Smooth muscle cell (in vitro differentiated cells): ENCODE measurements around the gene TNS4. TPM values are rescaled to one million over a fixed set of nuclear protein-coding genes. Genes with fewer than 3 reads are reported as not detected.

ENCODE experiments used
- DNase-seq: peaks from one replicate; lab custom pipeline; 2025; ENCODE audit not compliant: unreplicated experiment; lab: John Stamatoyannopoulos, UW
- H2AFZ ChIP-seq: fragments of 200-600 bp; sonication (generic); 2 replicates; pipeline ENCODE4 v1.6.0; 2016; ENCODE audit warnings: antibody characterized with exemption, low read depth, mild to moderate bottlenecking
- H3F3A ChIP-seq: fragments of 200-600 bp; sonication (generic); 2 replicates; pipeline ENCODE4 v1.6.0; 2017; ENCODE audit warnings: antibody characterized with exemption, low read depth
- H3K27ac ChIP-seq: fragments of 200-600 bp; sonication (generic); 2 replicates; pipeline ENCODE4 v1.5.1; 2016; ENCODE audit warnings: low read depth, mild to moderate bottlenecking
- H3K27me3 ChIP-seq: fragments of 200-600 bp; sonication (generic); 2 replicates; pipeline ENCODE4 v1.6.1; 2016; ENCODE audit warnings: low read depth, mild to moderate bottlenecking
- H3K36me3 ChIP-seq: fragments of 200-600 bp; sonication (generic); 2 replicates; pipeline ENCODE4 v1.5.1; 2016; ENCODE audit warnings: low read depth
- H3K4me1 ChIP-seq: fragments of 200-600 bp; sonication (generic); 2 replicates; pipeline ENCODE4 v1.5.1; 2016; ENCODE audit warnings: low read depth
- H3K4me2 ChIP-seq: fragments of 200-600 bp; sonication (generic); 2 replicates; pipeline ENCODE4 v1.6.0; 2016; ENCODE audit warnings: mild to moderate bottlenecking
- H3K4me3 ChIP-seq: fragments of 200-600 bp; sonication (generic); 2 replicates; pipeline ENCODE4 v1.5.1; 2016; ENCODE audit warnings: mild to moderate bottlenecking
- H3K79me2 ChIP-seq: fragments of 200-600 bp; sonication (generic); 2 replicates; pipeline ENCODE4 v1.6.0; 2016; ENCODE audit warnings: low read depth, mild to moderate bottlenecking
- H3K9ac ChIP-seq: fragments of 200-600 bp; sonication (generic); 2 replicates; pipeline ENCODE4 v1.6.0; 2016; ENCODE audit warnings: low read depth
- H3K9me3 ChIP-seq: fragments of 200-600 bp; sonication (generic); replicated peaks from 2 replicates; pipeline ENCODE4 v1.5.1; 2016; ENCODE audit warnings: low read depth
- H4K20me1 ChIP-seq: fragments of 200-600 bp; sonication (generic); 2 replicates; pipeline ENCODE4 v1.6.0; 2016; ENCODE audit warnings: low read depth
- WGBS: methylation state at CpG from one replicate; pipeline ENCODE4 v1.1.7; 2016; ENCODE audit warnings: low lambda C conversion rate; 5-methylcytosine and 5-hydroxymethylcytosine counted together
- polyA plus RNA-seq: library from polyadenylated mRNA; unstranded; fragments of >200 nt; fragmentation: Nextera tagmentation; extraction: Ambion mirVana; gene quantifications from 2 replicates; pipeline ENCODE4 v1.2.1, GENCODE V29; 2016
- total RNA-seq: library from RNA; depleted of rRNA; stranded (reverse); fragments of >200 nt; gene quantifications from 2 replicates; pipeline ENCODE4 v1.2.3, GENCODE V29; 2014
- TF ChIP-seq, protein P1 (sequence below): fragments of 200-600 bp; sonication (generic); IDR thresholded peaks from 2 replicates; pipeline ENCODE4 v1.5.1; 2017; ENCODE audit warnings: borderline replicate concordance, mild to moderate bottlenecking, antibody characterized with exemption; ENCODE audit not compliant: insufficient read depth, poor library complexity, severe bottlenecking

The TNS4 gene
- total and polyA plus RNA-seq, 2 experiments from 2014 or later, result 0.13 to 1.2 TPM

GRCh38 chr17:40457964-40458791, 43.2 kb downstream of the TNS4 start:
- Histone ChIP-seq H2AFZ (no peak overlapping the region), H3K36me3 (no peaks in the 10 kb centered on the region), H3K27me3 (no peaks in the 10 kb centered on the region), H3K4me1 (peaks cover 11% of the 10 kb centered on the region), H3K9me3 (no peaks in the 10 kb centered on the region), H4K20me1 (peaks cover under 1% of the 10 kb centered on the region), H3F3A (no peaks in the 10 kb centered on the region), H3K4me3 (no peak overlapping the region), H3K27ac (peak overlapping the region; percentile 11), H3K9ac (no peak overlapping the region), H3K79me2 (no peaks in the 10 kb centered on the region), H3K4me2 (no peak overlapping the region)
- WGBS, result 56% methylated on average over 16 of the region's 16 CpGs
- no peak for DNase-seq
- TF ChIP-seq, protein P1, sequence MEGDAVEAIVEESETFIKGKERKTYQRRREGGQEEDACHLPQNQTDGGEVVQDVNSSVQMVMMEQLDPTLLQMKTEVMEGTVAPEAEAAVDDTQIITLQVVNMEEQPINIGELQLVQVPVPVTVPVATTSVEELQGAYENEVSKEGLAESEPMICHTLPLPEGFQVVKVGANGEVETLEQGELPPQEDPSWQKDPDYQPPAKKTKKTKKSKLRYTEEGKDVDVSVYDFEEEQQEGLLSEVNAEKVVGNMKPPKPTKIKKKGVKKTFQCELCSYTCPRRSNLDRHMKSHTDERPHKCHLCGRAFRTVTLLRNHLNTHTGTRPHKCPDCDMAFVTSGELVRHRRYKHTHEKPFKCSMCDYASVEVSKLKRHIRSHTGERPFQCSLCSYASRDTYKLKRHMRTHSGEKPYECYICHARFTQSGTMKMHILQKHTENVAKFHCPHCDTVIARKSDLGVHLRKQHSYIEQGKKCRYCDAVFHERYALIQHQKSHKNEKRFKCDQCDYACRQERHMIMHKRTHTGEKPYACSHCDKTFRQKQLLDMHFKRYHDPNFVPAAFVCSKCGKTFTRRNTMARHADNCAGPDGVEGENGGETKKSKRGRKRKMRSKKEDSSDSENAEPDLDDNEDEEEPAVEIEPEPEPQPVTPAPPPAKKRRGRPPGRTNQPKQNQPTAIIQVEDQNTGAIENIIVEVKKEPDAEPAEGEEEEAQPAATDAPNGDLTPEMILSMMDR, result no peak

DNA sequence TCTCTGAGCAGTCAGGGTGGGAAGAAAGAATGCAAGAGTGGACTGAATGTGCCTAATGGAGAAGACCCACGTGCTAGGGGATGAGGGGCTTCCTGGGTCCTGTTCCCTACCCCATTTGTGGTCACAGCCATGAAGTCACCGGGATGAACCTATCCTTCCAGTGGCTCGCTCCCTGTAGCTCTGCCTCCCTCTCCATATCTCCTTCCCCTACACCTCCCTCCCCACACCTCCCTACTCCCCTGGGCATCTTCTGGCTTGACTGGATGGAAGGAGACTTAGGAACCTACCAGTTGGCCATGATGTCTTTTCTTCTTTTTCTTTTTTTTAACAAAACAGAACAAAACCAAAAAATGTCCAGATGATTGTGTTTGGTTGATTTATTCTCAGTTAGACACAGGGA, 44.1 kb downstream of the TNS4 start:
- no peaks in the 10 kb centered on the region for H3K27me3 ChIP-seq
- no peaks in the 10 kb centered on the region for H3K79me2 ChIP-seq
- TF ChIP-seq, protein P1, result no peak
- H3K9ac ChIP-seq, result no peak overlapping the region
- H3K36me3 ChIP-seq, result no peaks in the 10 kb centered on the region
- no peak overlapping the region for H3K4me2 ChIP-seq
- H4K20me1 ChIP-seq, result peaks cover 8% of the 10 kb centered on the region
- H3K4me3 ChIP-seq, result no peak overlapping the region
- DNase-seq, result no peak
- H3K4me1 ChIP-seq, result peaks cover 11% of the 10 kb centered on the region
- H3K27ac ChIP-seq, result peak overlapping the region; percentile 11
- no peak overlapping the region for H2AFZ ChIP-seq
- no peaks in the 10 kb centered on the region for H3F3A ChIP-seq
- H3K9me3 ChIP-seq, result no peaks in the 10 kb centered on the region
- 80% methylated on average over 3 of the region's 3 CpGs for WGBS

DNA sequence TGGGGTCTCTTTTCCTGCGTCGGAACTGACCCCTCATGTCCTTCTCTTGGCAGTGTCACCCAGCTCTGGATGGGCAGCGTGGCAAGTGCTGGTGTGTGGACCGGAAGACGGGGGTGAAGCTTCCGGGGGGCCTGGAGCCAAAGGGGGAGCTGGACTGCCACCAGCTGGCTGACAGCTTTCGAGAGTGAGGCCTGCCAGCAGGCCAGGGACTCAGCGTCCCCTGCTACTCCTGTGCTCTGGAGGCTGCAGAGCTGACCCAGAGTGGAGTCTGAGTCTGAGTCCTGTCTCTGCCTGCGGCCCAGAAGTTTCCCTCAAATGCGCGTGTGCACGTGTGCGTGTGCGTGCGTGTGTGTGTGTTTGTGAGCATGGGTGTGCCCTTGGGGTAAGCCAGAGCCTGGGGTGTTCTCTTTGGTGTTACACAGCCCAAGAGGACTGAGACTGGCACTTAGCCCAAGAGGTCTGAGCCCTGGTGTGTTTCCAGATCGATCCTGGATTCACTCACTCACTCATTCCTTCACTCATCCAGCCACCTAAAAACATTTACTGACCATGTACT, 44.9 kb downstream of the TNS4 start:
- Histone ChIP-seq H3K79me2 (no peaks in the 10 kb centered on the region), H3K4me3 (no peak overlapping the region), H3K4me2 (no peak overlapping the region), H3K27me3 (no peaks in the 10 kb centered on the region), H3K9me3 (no peaks in the 10 kb centered on the region), H3F3A (no peaks in the 10 kb centered on the region), H3K4me1 (peaks cover 11% of the 10 kb centered on the region), H4K20me1 (peaks cover 17% of the 10 kb centered on the region), H3K9ac (no peak overlapping the region), H2AFZ (no peak overlapping the region), H3K27ac (no peak overlapping the region), H3K36me3 (no peaks in the 10 kb centered on the region)
- no peak for DNase-seq
- TF ChIP-seq, protein P1, result no peak
- WGBS, result 97% methylated on average over 16 of the region's 16 CpGs
